ENCODE measurements around the gene CTBP1. TPM values are rescaled to one million over a fixed set of nuclear protein-coding genes. Genes with fewer than 3 reads are reported as not detected.
A peak's percentile ranks its signal among the peaks of the same experiment; 100 is the strongest.

CTBP1 gene
- total RNA-seq, 3 donors from 2014 or later = 130 to 159 (median 133) TPM

DNA sequence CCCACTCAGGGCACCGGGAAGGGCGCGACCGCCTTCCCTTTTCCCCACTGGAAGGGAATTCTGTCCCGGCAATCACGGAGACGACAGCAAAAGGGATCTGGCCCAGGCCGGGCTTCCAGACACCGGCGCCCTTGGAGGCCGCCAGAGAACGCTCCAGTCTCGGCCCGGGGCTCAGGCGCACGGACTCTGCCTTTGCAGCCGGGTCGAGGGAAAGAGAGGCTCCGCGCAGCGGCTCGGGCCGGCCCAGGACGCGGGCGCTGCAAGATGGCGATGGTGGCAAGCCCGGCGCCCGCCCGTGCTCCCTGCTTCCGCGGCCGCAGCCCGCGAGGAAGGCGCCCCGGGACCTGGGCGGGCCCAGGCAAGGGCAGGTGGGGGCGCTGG, 1.1 kb downstream of the CTBP1 start:
- intact Hi-C loops (cut with DNase I; ENCODE audit: low total_unique reads) = loop anchor here (1.0 to 5.0 kb wide), 2 partner anchors 81 to 98 kb away; no protein-coding TSS in a partner anchor
- peak overlapping the region; percentile 84 to 94 for H3K27ac ChIP-seq
- DNase-seq (ENCODE audit: low spot score in 2 of 2) = peak in 1 of 2 donors; percentile 54
- no peaks in the 10 kb centered on the region for H3K27me3 ChIP-seq
- H3K9me3 ChIP-seq = no peaks in the 10 kb centered on the region
- H3K36me3 ChIP-seq = no peaks in the 10 kb centered on the region
- peak overlapping the region; percentile 58 to 93 (median 60) for H3K4me3 ChIP-seq
- TF ChIP-seq POLR2AphosphoS5 (IDR thresholded peaks at IDR 0.05) (no peak), POLR2A (IDR thresholded peaks at IDR 0.05) (no peak), CTCF (IDR thresholded peaks at IDR 0.05) (no peak)
- peaks cover 25 to 42% of the 10 kb centered on the region in 2 donors for H3K4me1 ChIP-seq

- peak overlapping the region; percentile 58 to 93 (median 60) for H3K4me3 ChIP-seq
- no peak for TF ChIP-seq POLR2A (IDR thresholded peaks at IDR 0.05)
- TF ChIP-seq CTCF (IDR thresholded peaks at IDR 0.05) = no peak
- TF ChIP-seq POLR2AphosphoS5 (IDR thresholded peaks at IDR 0.05) = no peak
- peak overlapping the region; percentile 84 to 94 for H3K27ac ChIP-seq
- no peaks in the 10 kb centered on the region for H3K9me3 ChIP-seq
- H3K27me3 ChIP-seq = no peaks in the 10 kb centered on the region
- peaks cover 25 to 42% of the 10 kb centered on the region in 2 donors for H3K4me1 ChIP-seq
- peak in 1 of 2 donors; percentile 49 for DNase-seq (ENCODE audit: low spot score in 2 of 2)
- H3K36me3 ChIP-seq = no peaks in the 10 kb centered on the region
- intact Hi-C loops (cut with DNase I; ENCODE audit: low total_unique reads) = loop anchor here (5.0 kb wide), 1 partner anchor 80 kb away; no protein-coding TSS in a partner anchor
Measured at GRCh38 chr4:1246901-1247863, 1.7 kb downstream of the CTBP1 start.

- peak in 1 of 2 donors; percentile 54 for DNase-seq (ENCODE audit: low spot score in 2 of 2)
- Histone ChIP-seq H3K27me3 (no peaks in the 10 kb centered on the region), H3K4me1 (peaks cover 25 to 42% of the 10 kb centered on the region in 2 donors), H3K9me3 (no peaks in the 10 kb centered on the region), H3K4me3 (peak overlapping the region in 2 of 3 donors; percentile 60 to 93), H3K27ac (peak overlapping the region; percentile 84 to 94), H3K36me3 (no peaks in the 10 kb centered on the region)
- TF ChIP-seq POLR2A (IDR thresholded peaks at IDR 0.05) = no peak
- no peak for TF ChIP-seq CTCF (IDR thresholded peaks at IDR 0.05)
- no peak for TF ChIP-seq POLR2AphosphoS5 (IDR thresholded peaks at IDR 0.05)
- intact Hi-C loops (cut with DNase I; ENCODE audit: low total_unique reads) = loop anchor here (5.0 kb wide), 1 partner anchor 79 kb away; no protein-coding TSS in a partner anchor
Measured at GRCh38 chr4:1246111-1246881, 2.6 kb downstream of the CTBP1 start.

DNA sequence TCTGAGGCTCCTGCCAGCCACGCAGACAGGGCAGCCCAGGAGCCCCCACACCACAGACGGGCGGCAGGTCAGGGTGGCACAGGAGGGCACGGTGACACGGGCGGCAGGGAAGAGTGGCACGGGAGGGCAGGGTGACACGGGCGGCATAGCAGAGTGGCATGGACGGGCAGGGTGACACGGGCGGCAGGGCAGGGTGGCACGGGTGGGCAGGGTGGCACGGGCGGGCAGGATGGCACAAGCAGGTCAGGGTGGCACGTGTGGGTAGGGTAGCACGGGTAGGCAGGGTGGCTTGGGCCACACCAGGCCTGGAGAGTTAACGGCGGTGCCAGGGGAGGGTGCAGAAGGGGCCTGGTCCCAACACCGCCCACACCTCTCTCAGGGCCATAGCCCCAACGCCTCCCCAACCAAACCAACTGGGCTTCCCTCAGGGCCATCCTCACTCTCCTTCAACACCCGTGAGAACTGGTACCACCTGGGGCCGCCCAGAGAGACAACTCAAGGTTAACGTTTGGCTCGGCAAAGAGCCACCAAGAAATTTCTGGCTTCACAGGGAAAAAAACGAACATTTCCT, 3.4 kb downstream of the CTBP1 start:
- no peak for TF ChIP-seq POLR2AphosphoS5 (IDR thresholded peaks at IDR 0.05)
- no peak for TF ChIP-seq POLR2A (IDR thresholded peaks at IDR 0.05)
- no peak for TF ChIP-seq CTCF (IDR thresholded peaks at IDR 0.05)
- Histone ChIP-seq H3K4me1 (peaks cover 25 to 35% of the 10 kb centered on the region in 2 donors), H3K9me3 (no peaks in the 10 kb centered on the region), H3K36me3 (peaks cover 2% of the 10 kb centered on the region), H3K4me3 (peak overlapping the region in 2 of 3 donors; percentile 60 to 93), H3K27ac (peak overlapping the region; percentile 84 to 94), H3K27me3 (no peaks in the 10 kb centered on the region)
- DNase-seq (ENCODE audit: low spot score in 2 of 2) = peak in 1 of 2 donors; percentile 49
- intact Hi-C loops (cut with DNase I; ENCODE audit: low total_unique reads) = loop anchor here (5.0 kb wide), 1 partner anchor 78 kb away; no protein-coding TSS in a partner anchor

All from breast epithelium (tissue), 4 donors.